Adrenal gland (tissue), 5 donors: ENCODE data around the gene FGFR4.

Experiments used
- POLR2A ChIP-seq, 2 donors: fragments of 450-650 bp; IDR thresholded peaks; one replicate each; pipeline ENCODE4 v1.6.1; 2017; ENCODE audit warnings: antibody characterized with exemption in 2 of 2, mild to moderate bottlenecking in 2 of 2, moderate library complexity in 1 of 2
- TF ChIP-seq, protein P1 (sequence below), 6 experiments: fragments of 450-650 bp in 4 of 6; fragments of 200-600 bp in 2 of 6; sonication (generic) in 1 of 6; IDR thresholded peaks; 1 replicate in 5 of 6; 2 replicates in 1 of 6; pipeline versions ENCODE4 v1.5.1 to v1.8.0; 2016 to 2021; ENCODE audit warnings: antibody characterized with exemption in 6 of 6, mild to moderate bottlenecking in 2 of 6, moderate library complexity in 1 of 6
- donor health status: DM: no; HTN: no; CAD: no.

DNA sequence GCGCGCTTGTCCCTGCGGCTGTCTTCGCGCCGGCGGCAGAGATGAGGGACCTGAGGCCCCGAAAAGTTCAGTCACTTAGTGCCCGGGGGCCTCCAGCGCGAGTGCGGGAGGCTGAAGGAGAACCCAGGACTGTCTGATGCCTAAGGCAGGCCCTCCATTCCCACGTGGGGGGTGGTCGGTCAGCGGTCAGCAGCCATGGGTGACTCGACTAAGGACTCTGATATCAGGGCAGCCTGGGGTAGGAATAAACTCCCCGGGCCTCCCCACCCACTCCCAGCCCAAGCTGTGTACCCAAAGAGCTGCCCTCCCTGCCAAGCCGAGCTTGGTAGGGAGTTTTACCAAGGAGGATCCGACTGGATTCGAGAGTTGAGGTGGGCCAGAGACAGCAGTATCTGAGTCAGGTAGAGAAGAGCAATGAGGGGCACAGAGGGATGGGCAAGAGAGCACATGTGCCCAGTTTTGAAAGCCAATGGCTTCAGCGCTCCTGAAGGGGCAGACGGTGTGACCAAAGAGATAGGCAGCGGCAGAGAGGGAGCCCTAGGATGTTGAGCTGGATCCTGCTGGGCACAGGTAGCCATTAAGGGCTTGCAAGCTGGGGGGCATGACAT, 787 bp downstream of the FGFR4 start:
- TF ChIP-seq, protein P1, sequence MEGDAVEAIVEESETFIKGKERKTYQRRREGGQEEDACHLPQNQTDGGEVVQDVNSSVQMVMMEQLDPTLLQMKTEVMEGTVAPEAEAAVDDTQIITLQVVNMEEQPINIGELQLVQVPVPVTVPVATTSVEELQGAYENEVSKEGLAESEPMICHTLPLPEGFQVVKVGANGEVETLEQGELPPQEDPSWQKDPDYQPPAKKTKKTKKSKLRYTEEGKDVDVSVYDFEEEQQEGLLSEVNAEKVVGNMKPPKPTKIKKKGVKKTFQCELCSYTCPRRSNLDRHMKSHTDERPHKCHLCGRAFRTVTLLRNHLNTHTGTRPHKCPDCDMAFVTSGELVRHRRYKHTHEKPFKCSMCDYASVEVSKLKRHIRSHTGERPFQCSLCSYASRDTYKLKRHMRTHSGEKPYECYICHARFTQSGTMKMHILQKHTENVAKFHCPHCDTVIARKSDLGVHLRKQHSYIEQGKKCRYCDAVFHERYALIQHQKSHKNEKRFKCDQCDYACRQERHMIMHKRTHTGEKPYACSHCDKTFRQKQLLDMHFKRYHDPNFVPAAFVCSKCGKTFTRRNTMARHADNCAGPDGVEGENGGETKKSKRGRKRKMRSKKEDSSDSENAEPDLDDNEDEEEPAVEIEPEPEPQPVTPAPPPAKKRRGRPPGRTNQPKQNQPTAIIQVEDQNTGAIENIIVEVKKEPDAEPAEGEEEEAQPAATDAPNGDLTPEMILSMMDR (IDR thresholded peaks at IDR 0.05), result no peak
- no peak for TF ChIP-seq POLR2A (IDR thresholded peaks at IDR 0.05)
